AG09309 (cell line): ENCODE results near the gene ANO6.

Source experiments
- DNase-seq: peaks from one replicate; pipeline ENCODE4 v3.0.0-alpha.2; 2010; ENCODE audit warnings: low read depth
- H3K4me3 ChIP-seq: 2 replicates; pipeline ENCODE4 v1.5.1; 2011; ENCODE audit warnings: mild to moderate bottlenecking, low read depth, low read length, moderate library complexity; ENCODE audit not compliant: control insufficient read depth
- CTCF ChIP-seq: IDR thresholded peaks from 2 replicates; pipeline ENCODE4 v1.5.1; 2011; ENCODE audit warnings: mild to moderate bottlenecking, low read depth, low read length, inconsistent platforms; ENCODE audit not compliant: insufficient read depth, control insufficient read depth; ENCODE audit errors: missing control alignments

The ANO6 gene

GRCh38 chr12:45458854-45459807 is 243.2 kb downstream of the ANO6 start:
- no peak for DNase-seq

GRCh38 chr12:45462506-45462905 is 246.6 kb downstream of the ANO6 start:
- TF ChIP-seq CTCF: no peak
- H3K4me3 ChIP-seq: no peak overlapping the region
- no peak for DNase-seq

More at GRCh38 chr12:45458854-45459807, 243.2 kb downstream of the ANO6 start:
- no peak overlapping the region for H3K4me3 ChIP-seq
- no peak for TF ChIP-seq CTCF

GRCh38 chr12:45464699-45465098 is 248.8 kb downstream of the ANO6 start:
- DNase-seq: no peak
- no peak overlapping the region for H3K4me3 ChIP-seq
- no peak for TF ChIP-seq CTCF

- TF ChIP-seq CTCF: no peak
- no peak for DNase-seq
- no peak overlapping the region for H3K4me3 ChIP-seq
These were observed 253.1 kb downstream of the ANO6 start for GRCh38 chr12:45468751-45469615.

GRCh38 chr12:45469902-45470301 is 254.0 kb downstream of the ANO6 start:
- no peak for DNase-seq
- no peak overlapping the region for H3K4me3 ChIP-seq
- no peak for TF ChIP-seq CTCF

- no peak for DNase-seq
- H3K4me3 ChIP-seq: no peak overlapping the region
- no peak for TF ChIP-seq CTCF
These were observed 257.7 kb downstream of the ANO6 start for GRCh38 chr12:45473636-45474035.
